HepG2 (cell line): Measurements from ENCODE around the gene DNAH8. TPM values are rescaled to one million over a fixed set of nuclear protein-coding genes. Genes with fewer than 3 reads are reported as not detected.

Source experiments
- ATAC-seq: fragments of 200-7000 bp; cut with Tn5 transposase; 3 replicates; pipeline ENCODE4 v1.9.1; 2020; ENCODE audit warnings: mild to moderate bottlenecking, moderate library complexity
- BruUV-seq: library from RNA; stranded (reverse); fragments of 400-500 nt; replicated peaks from 2 replicates; lab custom pipeline; 2021; lab: Mats Ljungman, UMichigan
- CTCF ChIA-PET: fragments of 300-600 bp; formaldehyde crosslinking; extraction: SDS; loops from one replicate; lab custom pipeline; 2021; ENCODE audit warnings: low total read pairs, inconsistent platforms, low intra/inter-chr PET ratio; lab: Yijun Ruan, JAX
- POLR2A ChIA-PET: fragments of 350-600 bp; sonication (Branson Sonifier 250); formaldehyde crosslinking; loops from one replicate; lab custom pipeline; 2020; ENCODE audit warnings: antibody characterized with exemption, inconsistent platforms; lab: Yijun Ruan, JAX
- DNase-seq: peaks from one replicate; pipeline ENCODE4 v3.0.0-alpha.2; 2015; ENCODE audit warnings: low spot score
- FAIRE-seq: peaks from 3 replicates; lab custom pipeline; 2011; peaks lifted over from hg19 to GRCh38; lab: Jason Lieb, UNC
- H2AFZ ChIP-seq: one replicate; pipeline ENCODE4 v1.6.1; 2011; ENCODE audit warnings: low read length, inconsistent platforms
- H3K27ac ChIP-seq: fragments of 300-600 bp; 3 replicates; pipeline ENCODE4 v1.8.0; 2011; ENCODE audit warnings: mixed run types, mild to moderate bottlenecking, mixed read lengths, low read length, inconsistent platforms; ENCODE audit not compliant: insufficient read depth; ENCODE audit errors: extremely low read length
- H3K27me3 ChIP-seq, 2 experiments: fragments of 200-600 bp in 1 of 2; 2 replicates in 1 of 2; 3 replicates in 1 of 2; pipeline versions ENCODE4 v1.6.0 to v1.8.0; 2011; ENCODE audit warnings: low read length in 2 of 2, mild to moderate bottlenecking in 2 of 2, moderate library complexity in 2 of 2, inconsistent platforms in 1 of 2; ENCODE audit not compliant: insufficient read depth in 2 of 2, control insufficient read depth in 1 of 2
- H3K36me3 ChIP-seq, 2 experiments: fragments of 200-600 bp in 1 of 2; replicated peaks in 1 of 2; 2 replicates in 1 of 2; 3 replicates in 1 of 2; pipeline versions ENCODE4 v1.5.1 to v1.8.0; 2011; ENCODE audit warnings: low read length in 2 of 2, inconsistent platforms in 1 of 2; ENCODE audit not compliant: insufficient read depth in 2 of 2, control insufficient read depth in 1 of 2
- H3K4me1 ChIP-seq: 2 replicates; pipeline ENCODE4 v1.5.1; 2012; ENCODE audit warnings: low read length, inconsistent platforms; ENCODE audit not compliant: insufficient read depth
- H3K4me2 ChIP-seq: 2 replicates; pipeline ENCODE4 v1.6.0; 2011; ENCODE audit warnings: low read depth, low read length, inconsistent platforms
- H3K4me3 ChIP-seq, 3 experiments: fragments of 200-600 bp in 1 of 3; sonication (generic), shearing (Covaris generic) in 1 of 3; replicated peaks in 1 of 3; 2 replicates each; pipeline ENCODE4 v1.5.1; 2011 to 2016; ENCODE audit warnings: low read length in 3 of 3, inconsistent platforms in 2 of 3, low read depth in 2 of 3, mild to moderate bottlenecking in 2 of 3, control low read depth in 1 of 3, mixed read lengths in 1 of 3; ENCODE audit not compliant: insufficient read depth in 1 of 3
- H3K79me2 ChIP-seq: one replicate; pipeline ENCODE4 v1.6.1; 2011; ENCODE audit warnings: low read length, inconsistent platforms; ENCODE audit not compliant: insufficient read depth
- H3K9ac ChIP-seq: 2 replicates; pipeline ENCODE4 v1.6.0; 2011; ENCODE audit warnings: mild to moderate bottlenecking, low read depth, low read length, inconsistent platforms; ENCODE audit not compliant: insufficient read depth
- H3K9me3 ChIP-seq: 2 replicates; pipeline ENCODE4 v1.5.1; 2012; ENCODE audit warnings: mild to moderate bottlenecking, low read length
- H4K20me1 ChIP-seq: 2 replicates; pipeline ENCODE4 v1.6.0; 2011; ENCODE audit warnings: inconsistent platforms, mild to moderate bottlenecking, low read length, moderate library complexity; ENCODE audit not compliant: insufficient read depth
- IKZF4 ChIP-seq: sonication (generic); formaldehyde crosslinking; IDR thresholded peaks from 2 replicates; pipeline ENCODE4 v1.5.1; 2020; ENCODE audit warnings: borderline replicate concordance, mild to moderate bottlenecking, low read depth, missing genetic modification reagents; ENCODE audit errors: not compliant biosample characterization
- JUND ChIP-seq: sonication (generic); formaldehyde crosslinking; IDR thresholded peaks from 2 replicates; pipeline ENCODE4 v1.8.0; 2022; ENCODE audit warnings: mild to moderate bottlenecking, missing genetic modification reagents
- KLF13 ChIP-seq: sonication (generic); formaldehyde crosslinking; IDR thresholded peaks from 2 replicates; pipeline ENCODE4 v1.4.0; 2020; ENCODE audit warnings: mild to moderate bottlenecking, missing genetic modification reagents
- RFX3 ChIP-seq: IDR thresholded peaks from 2 replicates; pipeline ENCODE4 v1.6.1; 2016; ENCODE audit warnings: missing biosample characterization, missing genetic modification reagents
- SNAPC2 ChIP-seq: sonication (generic); formaldehyde crosslinking; IDR thresholded peaks from 2 replicates; pipeline ENCODE4 v1.8.1; 2022; ENCODE audit warnings: mild to moderate bottlenecking, missing genetic modification reagents
- ZSCAN21 ChIP-seq: sonication (generic); formaldehyde crosslinking; IDR thresholded peaks from 2 replicates; pipeline ENCODE4 v1.8.0; 2022; ENCODE audit warnings: mild to moderate bottlenecking, missing genetic modification reagents, moderate library complexity, borderline replicate concordance
- WGBS: methylation state at CpG from one replicate; pipeline ENCODE4 v1.1.6; 2017; ENCODE audit warnings: low lambda C conversion rate; 5-methylcytosine and 5-hydroxymethylcytosine counted together
- in situ Hi-C: cut with HindIII; loops from 2 replicates; pipeline ENCODE4 v1.10.0; 2017; ENCODE audit warnings: low pct_unique_long_range_greater_than_20kb; ENCODE audit not compliant: extremely low pct_ligation_motif_present
- intact Hi-C: fragments of 100-400 bp; cut with micrococcal nuclease; formaldehyde crosslinking; loops from one replicate; pipeline ENCODE4 v1.10.0; 2022; ENCODE audit not compliant: unreplicated experiment
- polyA plus RNA-seq, 8 experiments: library from polyadenylated mRNA; depleted of rRNA in 3 of 8; stranded (reverse) in 7 of 8; unstranded in 1 of 8; fragments of >200 nt; fragmentation: Illumina TruSeq in 4 of 8; extraction: Trizol in 4 of 8; gene quantifications; 2 replicates each; pipeline versions ENCODE4 v1.2.1 to v1.2.3, GENCODE V29; 2011 to 2016; ENCODE audit warnings: low read depth in 4 of 8, missing spikeins in 1 of 8, mixed read lengths in 1 of 8; ENCODE audit not compliant: insufficient read depth in 1 of 8
- total RNA-seq, 5 experiments: library from RNA; depleted of rRNA; stranded (reverse); fragments of >200 nt; fragmentation: Illumina TruSeq; extraction: Trizol; gene quantifications; 2 replicates each; pipeline ENCODE4 v1.2.3, GENCODE V29; 2016; ENCODE audit warnings: low read depth in 1 of 5
- TF ChIP-seq, protein P1 (sequence below), 2 experiments: sonication (generic) in 1 of 2; formaldehyde crosslinking in 1 of 2; IDR thresholded peaks; 2 replicates each; pipeline versions ENCODE4 v1.5.1 to v1.6.1; 2011 to 2020; ENCODE audit warnings: borderline replicate concordance in 1 of 2, low read depth in 1 of 2, low read length in 1 of 2, mild to moderate bottlenecking in 1 of 2, missing genetic modification reagents in 1 of 2, moderate library complexity in 1 of 2
- TF ChIP-seq, protein P2 (sequence below): IDR thresholded peaks from 2 replicates; pipeline ENCODE4 v1.6.1; 2012; ENCODE audit warnings: low read depth, low read length, improper control_type of control experiment
- TF ChIP-seq, protein P3 (sequence below): sonication (generic); formaldehyde crosslinking; IDR thresholded peaks from 2 replicates; pipeline ENCODE4 v1.4.0; 2020; ENCODE audit warnings: missing genetic modification reagents
- TF ChIP-seq, protein P4 (sequence below): sonication (generic); formaldehyde crosslinking; IDR thresholded peaks from 2 replicates; pipeline ENCODE4 v1.9.0; 2021; ENCODE audit warnings: missing genetic modification reagents, mild to moderate bottlenecking, borderline replicate concordance

Gene DNAH8
- total and polyA plus RNA-seq, 2 of the 13 experiments (the other 11 are each of a cell fraction or from before 2014, with no cell fraction given), result not detected

DNA sequence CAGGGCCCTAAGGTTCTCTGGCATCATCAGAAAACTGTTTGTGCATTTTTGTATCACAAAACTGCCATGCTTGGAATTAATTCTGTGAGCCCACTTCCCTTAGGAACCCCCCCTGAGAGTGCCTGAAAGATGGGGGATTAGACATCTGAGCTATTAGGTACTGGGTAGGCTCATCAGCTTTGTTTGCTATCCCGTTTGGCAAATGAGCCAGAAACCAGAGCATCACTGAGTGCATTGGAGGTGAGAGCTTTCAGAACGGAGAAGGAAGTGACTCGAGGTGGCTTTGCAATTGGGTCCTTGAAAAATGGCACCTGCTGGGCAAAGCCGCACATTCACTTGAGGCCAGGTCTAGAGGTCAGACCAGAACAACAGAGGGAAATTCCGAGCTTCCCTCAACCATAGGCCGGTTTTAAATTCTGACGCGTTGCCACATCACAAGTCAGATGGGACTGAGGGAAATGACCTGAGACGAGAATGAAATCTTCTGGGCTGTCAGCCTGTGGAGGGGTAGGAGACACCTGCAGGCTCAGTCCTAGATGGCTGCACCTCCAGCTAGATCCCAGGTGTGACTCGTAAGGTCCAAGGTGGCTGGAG, 325.1 kb downstream of the DNAH8 start:
- no peak overlapping the region for H2AFZ ChIP-seq
- FAIRE-seq, result no peak
- no peak overlapping the region for H3K4me3 ChIP-seq
- intact Hi-C loops (no loop called here), in situ Hi-C loops (no loop called here)
- no peaks in the 10 kb centered on the region for H3K36me3 ChIP-seq
- no TSS peak for BruUV-seq
- TF ChIP-seq KLF13 (CRISPR knock-in tag) (no peak), IKZF4 (CRISPR knock-in tag) (no peak), RFX3 (no peak), SNAPC2 (CRISPR knock-in tag) (no peak), ZSCAN21 (CRISPR knock-in tag) (no peak), JUND (CRISPR knock-in tag) (no peak)
- TF ChIP-seq, protein P1, sequence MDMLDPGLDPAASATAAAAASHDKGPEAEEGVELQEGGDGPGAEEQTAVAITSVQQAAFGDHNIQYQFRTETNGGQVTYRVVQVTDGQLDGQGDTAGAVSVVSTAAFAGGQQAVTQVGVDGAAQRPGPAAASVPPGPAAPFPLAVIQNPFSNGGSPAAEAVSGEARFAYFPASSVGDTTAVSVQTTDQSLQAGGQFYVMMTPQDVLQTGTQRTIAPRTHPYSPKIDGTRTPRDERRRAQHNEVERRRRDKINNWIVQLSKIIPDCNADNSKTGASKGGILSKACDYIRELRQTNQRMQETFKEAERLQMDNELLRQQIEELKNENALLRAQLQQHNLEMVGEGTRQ (IDR thresholded peaks at IDR 0.05; ENCODE audit: low read depth, low read length), result no peak
- TF ChIP-seq, protein P1 (CRISPR knock-in tag; IDR thresholded peaks at IDR 0.05; ENCODE audit: borderline replicate concordance), result no peak
- TF ChIP-seq, protein P2, sequence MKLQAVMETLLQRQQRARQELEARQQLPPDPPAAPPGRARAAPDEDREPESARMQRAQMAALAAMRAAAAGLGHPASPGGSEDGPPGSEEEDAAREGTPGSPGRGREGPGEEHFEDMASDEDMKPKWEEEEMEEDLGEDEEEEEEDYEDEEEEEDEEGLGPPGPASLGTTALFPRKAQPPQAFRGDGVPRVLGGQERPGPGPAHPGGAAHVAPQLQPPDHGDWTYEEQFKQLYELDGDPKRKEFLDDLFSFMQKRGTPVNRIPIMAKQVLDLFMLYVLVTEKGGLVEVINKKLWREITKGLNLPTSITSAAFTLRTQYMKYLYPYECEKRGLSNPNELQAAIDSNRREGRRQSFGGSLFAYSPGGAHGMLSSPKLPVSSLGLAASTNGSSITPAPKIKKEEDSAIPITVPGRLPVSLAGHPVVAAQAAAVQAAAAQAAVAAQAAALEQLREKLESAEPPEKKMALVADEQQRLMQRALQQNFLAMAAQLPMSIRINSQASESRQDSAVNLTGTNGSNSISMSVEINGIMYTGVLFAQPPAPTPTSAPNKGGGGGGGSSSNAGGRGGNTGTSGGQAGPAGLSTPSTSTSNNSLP, result no peak
- TF ChIP-seq, protein P3, sequence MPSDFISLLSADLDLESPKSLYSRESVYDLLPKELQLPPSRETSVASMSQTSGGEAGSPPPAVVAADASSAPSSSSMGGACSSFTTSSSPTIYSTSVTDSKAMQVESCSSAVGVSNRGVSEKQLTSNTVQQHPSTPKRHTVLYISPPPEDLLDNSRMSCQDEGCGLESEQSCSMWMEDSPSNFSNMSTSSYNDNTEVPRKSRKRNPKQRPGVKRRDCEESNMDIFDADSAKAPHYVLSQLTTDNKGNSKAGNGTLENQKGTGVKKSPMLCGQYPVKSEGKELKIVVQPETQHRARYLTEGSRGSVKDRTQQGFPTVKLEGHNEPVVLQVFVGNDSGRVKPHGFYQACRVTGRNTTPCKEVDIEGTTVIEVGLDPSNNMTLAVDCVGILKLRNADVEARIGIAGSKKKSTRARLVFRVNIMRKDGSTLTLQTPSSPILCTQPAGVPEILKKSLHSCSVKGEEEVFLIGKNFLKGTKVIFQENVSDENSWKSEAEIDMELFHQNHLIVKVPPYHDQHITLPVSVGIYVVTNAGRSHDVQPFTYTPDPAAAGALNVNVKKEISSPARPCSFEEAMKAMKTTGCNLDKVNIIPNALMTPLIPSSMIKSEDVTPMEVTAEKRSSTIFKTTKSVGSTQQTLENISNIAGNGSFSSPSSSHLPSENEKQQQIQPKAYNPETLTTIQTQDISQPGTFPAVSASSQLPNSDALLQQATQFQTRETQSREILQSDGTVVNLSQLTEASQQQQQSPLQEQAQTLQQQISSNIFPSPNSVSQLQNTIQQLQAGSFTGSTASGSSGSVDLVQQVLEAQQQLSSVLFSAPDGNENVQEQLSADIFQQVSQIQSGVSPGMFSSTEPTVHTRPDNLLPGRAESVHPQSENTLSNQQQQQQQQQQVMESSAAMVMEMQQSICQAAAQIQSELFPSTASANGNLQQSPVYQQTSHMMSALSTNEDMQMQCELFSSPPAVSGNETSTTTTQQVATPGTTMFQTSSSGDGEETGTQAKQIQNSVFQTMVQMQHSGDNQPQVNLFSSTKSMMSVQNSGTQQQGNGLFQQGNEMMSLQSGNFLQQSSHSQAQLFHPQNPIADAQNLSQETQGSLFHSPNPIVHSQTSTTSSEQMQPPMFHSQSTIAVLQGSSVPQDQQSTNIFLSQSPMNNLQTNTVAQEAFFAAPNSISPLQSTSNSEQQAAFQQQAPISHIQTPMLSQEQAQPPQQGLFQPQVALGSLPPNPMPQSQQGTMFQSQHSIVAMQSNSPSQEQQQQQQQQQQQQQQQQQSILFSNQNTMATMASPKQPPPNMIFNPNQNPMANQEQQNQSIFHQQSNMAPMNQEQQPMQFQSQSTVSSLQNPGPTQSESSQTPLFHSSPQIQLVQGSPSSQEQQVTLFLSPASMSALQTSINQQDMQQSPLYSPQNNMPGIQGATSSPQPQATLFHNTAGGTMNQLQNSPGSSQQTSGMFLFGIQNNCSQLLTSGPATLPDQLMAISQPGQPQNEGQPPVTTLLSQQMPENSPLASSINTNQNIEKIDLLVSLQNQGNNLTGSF (CRISPR knock-in tag), result no peak
- TF ChIP-seq, protein P4, sequence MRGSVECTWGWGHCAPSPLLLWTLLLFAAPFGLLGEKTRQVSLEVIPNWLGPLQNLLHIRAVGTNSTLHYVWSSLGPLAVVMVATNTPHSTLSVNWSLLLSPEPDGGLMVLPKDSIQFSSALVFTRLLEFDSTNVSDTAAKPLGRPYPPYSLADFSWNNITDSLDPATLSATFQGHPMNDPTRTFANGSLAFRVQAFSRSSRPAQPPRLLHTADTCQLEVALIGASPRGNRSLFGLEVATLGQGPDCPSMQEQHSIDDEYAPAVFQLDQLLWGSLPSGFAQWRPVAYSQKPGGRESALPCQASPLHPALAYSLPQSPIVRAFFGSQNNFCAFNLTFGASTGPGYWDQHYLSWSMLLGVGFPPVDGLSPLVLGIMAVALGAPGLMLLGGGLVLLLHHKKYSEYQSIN (CRISPR knock-in tag), result no peak
- H3K9ac ChIP-seq, result no peak overlapping the region
- CTCF ChIA-PET, result no interaction called here
- H3K9me3 ChIP-seq, result no peaks in the 10 kb centered on the region
- no peaks in the 10 kb centered on the region for H3K79me2 ChIP-seq
- WGBS, result 14% methylated on average over 10 of the region's 10 CpGs
- no peak overlapping the region for H3K4me2 ChIP-seq
- H3K27me3 ChIP-seq, result peaks cover 6 to 36% of the 10 kb centered on the region in 2 experiments
- POLR2A ChIA-PET, result no interaction called here
- H4K20me1 ChIP-seq, result no peaks in the 10 kb centered on the region
- H3K27ac ChIP-seq, result no peak overlapping the region
- ATAC-seq, result no peak
- no peak for DNase-seq
- H3K4me1 ChIP-seq, result no peaks in the 10 kb centered on the region
